ENCODE measurements around the gene CTAGE6. TPM values are rescaled to one million over a fixed set of nuclear protein-coding genes. Genes with fewer than 3 reads are reported as not detected.

CTAGE6 gene
- total RNA-seq, 2 donors from 2014 or later = 1.6 to 2.8 TPM

Other genes with a start within 250 kb of the CTAGE6 start
- gene CTAGE15, start 185.9 kb downstream of the CTAGE6 start, total RNA-seq = under 1 TPM in 1 of 2 donors, not detected in 1; 0.28 TPM
- gene TCAF2, start 136.7 kb downstream of the CTAGE6 start, total RNA-seq = 10 to 100 TPM; 22.0 to 25.7 TPM
- 10 to 100 TPM in 1 of 2 donors, 1 to 10 TPM in 1; 7.4 to 13.5 TPM for gene TCAF1, start 144.5 kb upstream of the CTAGE6 start, total RNA-seq
- not detected for gene OR2F2, start 177.5 kb upstream of the CTAGE6 start, total RNA-seq
- not detected for gene OR2F1, start 197.1 kb upstream of the CTAGE6 start, total RNA-seq
- gene OR6B1, start 242.6 kb upstream of the CTAGE6 start, total RNA-seq = not detected